HCT116 (cell line): ENCODE measurements around the gene MT1G.

ENCODE experiments used
- CTCF ChIP-seq, 3 experiments: fragments of 200-600 bp in 1 of 3; sonication (generic) in 1 of 3; IDR thresholded peaks in 2 of 3; conservative IDR thresholded peaks in 1 of 3; 2 replicates each; pipeline ENCODE4 v1.5.1; 2012 to 2017; ENCODE audit warnings: low read depth in 2 of 3, low read length in 2 of 3, antibody characterized with exemption in 1 of 3, borderline replicate concordance in 1 of 3, control low read depth in 1 of 3, mild to moderate bottlenecking in 1 of 3, mixed read lengths in 1 of 3, mixed run types in 1 of 3, moderate library complexity in 1 of 3; ENCODE audit not compliant: insufficient read depth in 1 of 3
- EGR1 ChIP-seq: IDR thresholded peaks from 2 replicates; pipeline ENCODE4 v1.6.1; 2012; ENCODE audit warnings: low read depth
- ELF1 ChIP-seq: IDR thresholded peaks from 2 replicates; pipeline ENCODE4 v1.6.1; 2012; ENCODE audit warnings: low read depth, borderline replicate concordance
- EZH2 ChIP-seq: fragments of 200-600 bp; sonication (generic); IDR thresholded peaks from 2 replicates; pipeline ENCODE4 v1.6.1; 2017; ENCODE audit warnings: antibody characterized with exemption, mixed run types
- EZH2phosphoT487 ChIP-seq: fragments of 200-600 bp; IDR thresholded peaks from 2 replicates; pipeline ENCODE4 v1.6.1; 2018; ENCODE audit warnings: antibody characterized with exemption, borderline replicate concordance
- MAX ChIP-seq: IDR thresholded peaks from 2 replicates; pipeline ENCODE4 v1.6.1; 2012
- POLR2A ChIP-seq: IDR thresholded peaks from 2 replicates; pipeline ENCODE4 v1.7.0; 2011; ENCODE audit warnings: borderline replicate concordance; ENCODE audit not compliant: insufficient read depth, insufficient read length; ENCODE audit errors: extremely low read depth
- POLR2AphosphoS5 ChIP-seq: IDR thresholded peaks from 2 replicates; pipeline ENCODE4 v1.6.1; 2011; ENCODE audit warnings: mild to moderate bottlenecking, low read depth, low read length, moderate library complexity
- RAD21 ChIP-seq: IDR thresholded peaks from 2 replicates; pipeline ENCODE4 v1.6.1; 2012; ENCODE audit warnings: low read depth, mild to moderate bottlenecking
- REST ChIP-seq: IDR thresholded peaks from 2 replicates; pipeline ENCODE4 v1.6.1; 2012; ENCODE audit warnings: low read depth
- SIN3A ChIP-seq: IDR thresholded peaks from 2 replicates; pipeline ENCODE4 v1.6.1; 2012; ENCODE audit warnings: low read depth
- YY1 ChIP-seq: IDR thresholded peaks from 2 replicates; pipeline ENCODE4 v1.6.1; 2011; ENCODE audit warnings: low read length, low read depth, moderate library complexity, mild to moderate bottlenecking; ENCODE audit not compliant: insufficient replicate concordance; ENCODE audit errors: extremely low read depth
- ZBTB33 ChIP-seq: IDR thresholded peaks from 2 replicates; pipeline ENCODE4 v1.6.1; 2011; ENCODE audit warnings: mild to moderate bottlenecking, low read length, moderate library complexity; ENCODE audit not compliant: insufficient replicate concordance; ENCODE audit errors: extremely low read depth

- TF ChIP-seq YY1 (no peak), CTCF (IDR thresholded peaks at IDR 0.05 in 2 of 3, conservative IDR thresholded peaks at IDR 0.05 in 1 of 3; ENCODE audit: borderline replicate concordance in 1 of 3, insufficient read depth in 1 of 3, low read depth in 2 of 3, low read length in 2 of 3) (no peak), ZBTB33 (no peak), EZH2 (no peak), RAD21 (no peak), POLR2A (no peak), EGR1 (no peak), REST (no peak), ELF1 (no peak), SIN3A (0 out of 2 replicates have a peak, but pooled peaks have one; percentile 34), POLR2AphosphoS5 (peak; percentile 60), MAX (peak; percentile 80), EZH2phosphoT487 (no peak)
These were observed 12.0 kb upstream of the MT1G start for GRCh38 chr16:56679818-56680217.
